CD14-positive monocyte (primary cell): ENCODE results near the gene SIX3. TPM values are rescaled to one million over a fixed set of nuclear protein-coding genes. Genes with fewer than 3 reads are reported as not detected.

Experiments
- DNase-seq, 3 donors: peaks; one replicate each; pipeline ENCODE4 v3.0.0-alpha.2; 2011 to 2022
- H2AFZ ChIP-seq: 2 replicates; pipeline ENCODE4 v1.6.0; 2012; ENCODE audit warnings: mild to moderate bottlenecking, low read depth, low read length, inconsistent platforms; ENCODE audit not compliant: insufficient read depth, poor library complexity, severe bottlenecking
- H3K27ac ChIP-seq, 2 donors: 1 replicate in 1 of 2; 2 replicates in 1 of 2; pipeline ENCODE4 v1.5.1; 2012 to 2013; ENCODE audit warnings: low read length in 2 of 2, control low read depth in 1 of 2, inconsistent platforms in 1 of 2, low read depth in 1 of 2, mild to moderate bottlenecking in 1 of 2
- H3K27me3 ChIP-seq, 2 donors: one replicate each; pipeline versions ENCODE4 v1.6.0 to v1.6.1; 2011 to 2013; ENCODE audit warnings: low read length in 2 of 2; ENCODE audit not compliant: control insufficient read depth in 2 of 2, insufficient read depth in 2 of 2
- H3K36me3 ChIP-seq, 2 donors: replicated peaks in 1 of 2; 1 replicate in 1 of 2; 2 replicates in 1 of 2; pipeline versions ENCODE4 v1.5.1 to v1.6.1; 2012 to 2013; ENCODE audit warnings: low read length in 2 of 2, control low read depth in 1 of 2, inconsistent platforms in 1 of 2, mild to moderate bottlenecking in 1 of 2; ENCODE audit not compliant: insufficient read depth in 2 of 2, control insufficient read depth in 1 of 2
- H3K4me1 ChIP-seq, 2 donors: 1 replicate in 1 of 2; 2 replicates in 1 of 2; pipeline versions ENCODE4 v1.5.1 to v1.6.1; 2012 to 2013; ENCODE audit warnings: low read length in 2 of 2, control low read depth in 1 of 2, inconsistent platforms in 1 of 2, mild to moderate bottlenecking in 1 of 2, moderate library complexity in 1 of 2; ENCODE audit not compliant: insufficient read depth in 2 of 2, control insufficient read depth in 1 of 2
- H3K4me2 ChIP-seq: replicated peaks from 2 replicates; pipeline ENCODE3; 2012; ENCODE audit warnings: low read length, moderate library complexity, mild to moderate bottlenecking; ENCODE audit not compliant: poor library complexity, severe bottlenecking; ENCODE audit errors: extremely low read depth
- H3K4me3 ChIP-seq, 3 experiments: fragments of 200-600 bp in 1 of 3; sonication (generic) in 1 of 3; replicated peaks in 1 of 3; 1 replicate in 2 of 3; 2 replicates in 1 of 3; pipeline ENCODE4 v1.5.1; 2011 to 2013; ENCODE audit warnings: low read length in 3 of 3, mild to moderate bottlenecking in 3 of 3, control low read depth in 2 of 3, low read depth in 2 of 3, inconsistent platforms in 1 of 3, moderate library complexity in 1 of 3
- H3K79me2 ChIP-seq: 2 replicates; pipeline ENCODE4 v1.6.0; 2012; ENCODE audit warnings: mild to moderate bottlenecking, control low read depth, inconsistent platforms, low read length, moderate library complexity; ENCODE audit not compliant: insufficient read depth
- H3K9ac ChIP-seq: 2 replicates; pipeline ENCODE4 v1.6.0; 2017; ENCODE audit warnings: low read length, mild to moderate bottlenecking; ENCODE audit not compliant: insufficient read depth, poor library complexity, severe bottlenecking
- H3K9me3 ChIP-seq, 2 donors: replicated peaks in 1 of 2; 1 replicate in 1 of 2; 2 replicates in 1 of 2; pipeline versions ENCODE4 v1.5.1 to v1.6.1; 2012 to 2013; ENCODE audit warnings: low read length in 2 of 2, control low read depth in 1 of 2; ENCODE audit not compliant: control insufficient read depth in 1 of 2, insufficient read depth in 1 of 2
- H4K20me1 ChIP-seq: 2 replicates; pipeline ENCODE4 v1.6.0; 2012; ENCODE audit warnings: mild to moderate bottlenecking, low read length, control low read depth, moderate library complexity; ENCODE audit not compliant: insufficient read depth
- H3K27ac Mint-ChIP-seq, 7 donors: one replicate each; pipeline ENCODE4 v1.8.0; 2020; ENCODE audit warnings: mild to moderate bottlenecking in 7 of 7, mixed read lengths in 7 of 7, moderate library complexity in 6 of 7, inconsistent platforms in 2 of 7
- H3K27me3 Mint-ChIP-seq, 3 donors: one replicate each; pipeline ENCODE4 v1.8.0; 2021 to 2022; ENCODE audit warnings: low read depth in 3 of 3, mild to moderate bottlenecking in 3 of 3, mixed read lengths in 3 of 3, moderate library complexity in 3 of 3, inconsistent platforms in 1 of 3
- H3K36me3 Mint-ChIP-seq, 2 donors: one replicate each; pipeline ENCODE4 v1.8.0; 2020; ENCODE audit warnings: mixed read lengths in 2 of 2, inconsistent platforms in 1 of 2, mild to moderate bottlenecking in 1 of 2
- H3K4me1 Mint-ChIP-seq: one replicate; pipeline ENCODE4 v1.8.0; 2020; ENCODE audit warnings: mild to moderate bottlenecking, mixed read lengths
- H3K4me3 Mint-ChIP-seq, 2 donors: one replicate each; pipeline ENCODE4 v1.8.0; 2020; ENCODE audit warnings: mild to moderate bottlenecking in 2 of 2, mixed read lengths in 2 of 2, moderate library complexity in 1 of 2
- H3K9me3 Mint-ChIP-seq, 7 donors: one replicate each; pipeline ENCODE4 v1.8.0; 2020 to 2022; ENCODE audit warnings: mixed read lengths in 7 of 7, mild to moderate bottlenecking in 6 of 7, moderate library complexity in 6 of 7, inconsistent platforms in 2 of 7
- CTCF ChIP-seq: fragments of 200-600 bp; IDR thresholded peaks from one replicate; pipeline ENCODE4 v1.8.0; 2022; ENCODE audit warnings: antibody characterized with exemption, mild to moderate bottlenecking
- WGBS: methylation state at CpG from one replicate; pipeline ENCODE4 v1.1.5; 2013; ENCODE audit warnings: missing lambda C conversion rate; ENCODE audit not compliant: insufficient coverage; 5-methylcytosine and 5-hydroxymethylcytosine counted together
- intact Hi-C, 2 donors: fragments of 100-400 bp; cut with micrococcal nuclease; formaldehyde crosslinking; loops; one replicate each; pipeline versions ENCODE4 v1.15.0 to v1.15.1; 2023
- polyA plus RNA-seq, 3 donors: library from polyadenylated mRNA; depleted of rRNA in 1 of 3; unstranded in 2 of 3; stranded (reverse) in 1 of 3; fragments of 300-500 nt in 2 of 3; fragments of >200 nt in 1 of 3; fragmentation: Illumina TruSeq in 2 of 3; gene quantifications; 1 replicate in 2 of 3; 2 replicates in 1 of 3; pipeline ENCODE4 v1.2.3, GENCODE V29; 2012 to 2021

Gene SIX3
- polyA plus RNA-seq, 3 donors = not detected

DNA sequence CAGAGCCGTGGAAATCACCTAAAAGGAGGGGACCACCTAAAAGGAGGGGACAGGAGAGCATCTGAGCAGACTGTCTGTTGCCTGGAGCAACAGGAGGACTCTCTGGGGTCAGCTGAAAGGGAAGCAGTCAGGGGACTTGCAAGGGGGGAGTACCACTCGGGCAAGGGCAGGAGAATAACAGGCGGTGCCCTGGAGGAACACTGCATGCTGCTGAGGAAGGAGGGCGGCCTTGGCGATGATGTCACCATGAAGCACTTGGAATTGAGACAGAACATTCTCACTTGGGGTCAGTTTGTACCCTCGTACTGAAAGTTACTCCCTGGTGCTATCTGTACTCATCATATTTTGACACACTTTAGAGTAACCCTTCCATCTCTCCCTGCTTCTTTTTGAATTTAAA lies 18.4 kb downstream of the SIX3 start:
- Mint-ChIP-seq H3K27me3 (peaks cover 38 to 74% (median 56%) of the 10 kb centered on the region in 3 donors), H3K4me1 (peaks cover 10% of the 10 kb centered on the region), H3K36me3 (no peaks in the 10 kb centered on the region), H3K9me3 (no peaks in the 10 kb centered on the region), H3K27ac (peak overlapping the region in 2 of 7 donors; percentile 44 to 47), H3K4me3 (no peak overlapping the region)
- no peaks in the 10 kb centered on the region for H3K36me3 ChIP-seq
- no peak for TF ChIP-seq CTCF
- H3K9ac ChIP-seq = no peak overlapping the region
- no peak overlapping the region for H3K27ac ChIP-seq
- H3K27me3 ChIP-seq = peaks cover 5 to 33% of the 10 kb centered on the region in 2 donors
- H4K20me1 ChIP-seq = no peaks in the 10 kb centered on the region
- intact Hi-C loops = loop anchor here (5.0 to 10.0 kb wide), 4 partner anchors 478 to 715 kb away; no protein-coding TSS in a partner anchor
- WGBS = 83% methylated on average over 6 of the region's 6 CpGs
- H3K79me2 ChIP-seq = no peaks in the 10 kb centered on the region
- H3K9me3 ChIP-seq = peaks cover 0 to 5% of the 10 kb centered on the region in 2 donors
- no peak for DNase-seq
- no peak overlapping the region for H3K4me2 ChIP-seq
- H2AFZ ChIP-seq = no peak overlapping the region
- H3K4me3 ChIP-seq = no peak overlapping the region
- H3K4me1 ChIP-seq = peaks cover 6 to 11% of the 10 kb centered on the region in 2 donors

DNA sequence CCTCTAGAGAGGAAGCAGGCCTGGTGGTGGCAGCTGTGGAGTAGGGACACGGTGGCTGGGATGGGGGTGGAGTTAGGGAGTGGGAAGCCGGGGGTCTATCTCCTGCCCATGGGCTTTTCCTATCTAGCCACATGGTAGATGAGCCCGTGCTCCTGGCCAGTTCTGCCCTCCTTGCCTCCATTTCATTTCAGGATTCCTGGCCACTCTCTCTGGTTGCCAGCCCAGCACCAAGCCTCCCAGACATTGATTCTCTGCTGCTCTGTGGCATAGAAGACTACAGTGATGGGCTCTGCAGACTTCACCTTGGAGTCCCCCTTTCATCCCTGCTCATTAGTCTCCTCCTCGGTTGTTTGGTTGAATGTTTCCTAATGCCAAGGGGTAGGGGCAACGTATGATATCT lies 19.4 kb downstream of the SIX3 start:
- Mint-ChIP-seq H3K27me3 (peaks cover 28 to 64% (median 51%) of the 10 kb centered on the region in 3 donors), H3K36me3 (no peaks in the 10 kb centered on the region), H3K9me3 (no peaks in the 10 kb centered on the region), H3K27ac (no peak overlapping the region), H3K4me3 (no peak overlapping the region), H3K4me1 (peaks cover 3% of the 10 kb centered on the region)
- H4K20me1 ChIP-seq = no peaks in the 10 kb centered on the region
- H3K36me3 ChIP-seq = no peaks in the 10 kb centered on the region
- peaks cover 0 to under 1% of the 10 kb centered on the region in 2 donors for H3K4me1 ChIP-seq
- H3K4me2 ChIP-seq = no peak overlapping the region
- intact Hi-C loops = no loop called here
- no peak for DNase-seq
- H3K27ac ChIP-seq = no peak overlapping the region
- no peak overlapping the region for H3K4me3 ChIP-seq
- TF ChIP-seq CTCF = no peak
- H2AFZ ChIP-seq = no peak overlapping the region
- peaks cover 0 to 23% of the 10 kb centered on the region in 2 donors for H3K27me3 ChIP-seq
- H3K9me3 ChIP-seq = no peaks in the 10 kb centered on the region
- no peaks in the 10 kb centered on the region for H3K79me2 ChIP-seq
- no peak overlapping the region for H3K9ac ChIP-seq
- 100% methylated on average over 1 of the region's 5 CpGs for WGBS
